HG03457 (cell line): ENCODE measurements around the gene CCM2L.

ENCODE experiments used
- ATAC-seq: cut with Tn5 transposase; IDR thresholded peaks from one replicate; pipeline ENCODE4 v1.9.1; 2021; ENCODE audit warnings: moderate number of reproducible peaks; ENCODE audit not compliant: unreplicated experiment

Gene CCM2L

DNA sequence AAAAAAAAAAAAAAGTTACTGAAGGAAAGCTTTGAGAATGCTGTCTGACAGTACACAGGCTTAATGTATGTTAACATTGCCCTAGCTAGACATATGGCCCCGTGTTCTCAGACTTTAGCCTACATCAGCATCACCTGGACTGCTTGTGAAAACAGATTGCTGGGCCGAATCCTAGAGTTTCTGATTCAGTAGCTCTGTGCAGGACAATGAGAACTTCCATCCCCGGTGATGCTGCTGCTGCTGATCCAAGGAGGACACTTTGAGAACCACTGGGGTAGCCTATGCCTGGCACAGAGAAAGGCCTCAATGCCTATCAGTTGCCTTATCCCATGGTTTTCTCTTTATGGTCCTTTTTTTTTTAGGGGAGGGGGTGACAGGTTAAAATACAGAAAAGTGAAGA is 43.4 kb downstream of the CCM2L start:
- no peak for ATAC-seq

DNA sequence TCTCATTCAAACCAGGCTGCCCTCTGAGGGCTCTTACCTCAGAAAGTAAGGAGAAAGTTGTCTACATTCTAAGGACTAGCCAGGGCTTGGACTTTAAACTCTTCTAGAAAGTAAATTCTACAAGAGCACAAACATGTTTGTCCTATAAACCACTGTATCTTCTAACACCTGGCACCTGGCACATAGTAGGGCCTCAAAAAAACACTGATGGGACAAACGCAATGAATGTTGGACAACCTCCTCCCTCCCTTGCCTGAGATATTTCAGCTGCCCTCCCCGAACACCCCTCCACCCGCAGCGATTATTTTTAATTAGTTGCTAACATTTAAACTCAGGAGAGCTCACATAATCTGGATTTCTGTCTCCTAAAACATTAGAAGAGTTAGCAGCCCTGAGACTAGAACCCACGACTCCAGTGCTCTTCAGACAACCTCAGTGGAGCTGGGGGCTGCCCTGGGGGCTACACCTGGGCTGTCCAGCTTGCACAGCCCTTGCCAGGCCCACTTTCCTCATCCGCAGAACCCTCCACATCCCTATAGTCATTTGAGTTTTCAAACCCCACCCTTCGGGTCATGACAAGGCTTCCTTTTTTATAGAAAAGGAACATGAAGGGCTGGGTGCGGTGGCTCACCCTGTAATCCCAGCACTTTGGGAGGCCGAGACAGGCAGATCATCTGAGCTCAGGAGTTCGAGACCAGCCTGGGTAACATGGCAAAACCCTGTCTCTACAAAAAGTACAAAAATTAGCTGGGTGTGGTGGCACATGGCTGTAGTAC is 46.7 kb downstream of the CCM2L start:
- ATAC-seq: no peak

DNA sequence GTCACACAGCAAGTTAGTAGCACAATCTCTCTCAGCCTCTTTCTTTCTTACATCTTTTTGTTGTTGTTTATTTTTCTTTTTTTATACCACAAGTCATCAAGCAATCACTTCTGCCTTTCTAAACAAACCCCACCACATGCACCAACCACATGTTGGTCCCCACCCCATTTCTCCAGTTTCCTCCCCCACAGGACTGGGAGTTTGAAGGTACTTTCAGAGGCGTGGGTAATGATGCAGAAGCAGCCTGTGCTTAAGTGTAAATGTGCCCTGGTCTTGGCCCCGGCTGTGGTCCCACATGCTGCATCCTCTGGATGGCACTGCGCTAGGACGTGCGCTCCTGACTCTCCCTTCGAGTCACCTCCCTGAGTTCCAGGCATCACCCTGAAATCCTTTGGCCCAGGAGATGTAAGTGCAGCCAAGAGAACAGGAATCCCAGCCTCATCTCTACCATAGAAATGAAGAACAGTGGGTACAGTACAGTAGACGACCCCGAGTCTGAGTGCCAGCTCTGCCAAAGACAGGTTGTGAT is 47.5 kb downstream of the CCM2L start:
- no peak for ATAC-seq

DNA sequence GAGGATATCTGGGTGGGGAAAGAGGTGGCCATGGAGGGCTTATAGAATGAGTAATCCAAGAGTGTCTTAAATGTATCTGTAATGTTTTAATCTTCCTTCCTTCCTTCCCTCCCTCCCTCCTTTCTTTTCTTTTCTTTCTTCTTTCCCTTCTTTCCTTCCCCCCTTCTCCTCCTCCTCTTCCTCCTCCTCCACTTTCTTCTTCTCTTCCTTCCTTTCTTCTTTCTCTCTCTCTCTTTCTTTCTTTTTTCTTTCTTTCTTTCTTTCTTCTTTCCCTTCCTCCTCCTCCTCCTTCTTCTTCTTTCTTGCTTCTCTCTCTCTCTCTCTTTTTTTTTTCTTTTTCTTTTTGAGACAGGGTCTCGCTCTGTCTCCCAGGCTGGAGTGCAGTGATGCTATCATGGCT is 49.0 kb downstream of the CCM2L start:
- ATAC-seq: no peak

DNA sequence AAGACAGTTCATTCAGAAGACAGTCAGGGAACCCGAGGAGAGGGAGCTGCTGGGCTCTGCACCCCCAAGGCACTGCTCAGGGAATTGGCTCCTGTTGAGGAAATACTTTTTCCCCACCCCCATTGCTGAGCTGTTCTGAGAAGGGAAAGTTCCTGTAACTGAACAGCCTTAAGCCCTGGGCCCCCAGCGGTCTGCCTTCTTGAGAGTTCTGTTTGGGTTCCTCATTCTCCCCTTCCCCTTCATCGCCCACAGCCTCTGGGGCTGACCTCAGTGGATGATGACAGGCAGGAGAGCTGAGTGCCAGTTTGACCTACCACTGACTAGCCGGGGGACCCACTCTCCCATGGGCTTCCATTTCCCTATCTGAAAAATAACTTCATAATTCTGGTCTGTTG is 52.5 kb downstream of the CCM2L start:
- ATAC-seq: no peak

DNA sequence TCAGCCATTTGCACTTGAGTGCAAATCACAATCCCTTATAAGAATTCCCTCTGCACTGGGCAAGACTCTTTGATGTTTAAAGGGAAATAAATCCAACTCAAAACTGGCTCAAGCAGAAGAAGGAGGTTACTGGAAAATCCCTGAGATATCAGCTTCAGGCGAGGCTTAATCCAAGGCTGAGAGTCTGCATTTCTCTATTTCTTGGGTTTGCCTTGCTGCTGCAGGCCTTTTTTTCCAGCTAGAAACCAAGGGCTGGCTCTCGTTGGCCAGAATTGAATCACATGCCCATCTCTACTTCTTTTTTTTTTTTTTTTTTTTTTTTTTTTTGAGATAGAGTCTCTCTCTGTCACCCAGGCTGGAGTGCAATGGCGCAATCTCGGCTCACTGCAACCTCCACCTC is 53.5 kb downstream of the CCM2L start:
- ATAC-seq: no peak

DNA sequence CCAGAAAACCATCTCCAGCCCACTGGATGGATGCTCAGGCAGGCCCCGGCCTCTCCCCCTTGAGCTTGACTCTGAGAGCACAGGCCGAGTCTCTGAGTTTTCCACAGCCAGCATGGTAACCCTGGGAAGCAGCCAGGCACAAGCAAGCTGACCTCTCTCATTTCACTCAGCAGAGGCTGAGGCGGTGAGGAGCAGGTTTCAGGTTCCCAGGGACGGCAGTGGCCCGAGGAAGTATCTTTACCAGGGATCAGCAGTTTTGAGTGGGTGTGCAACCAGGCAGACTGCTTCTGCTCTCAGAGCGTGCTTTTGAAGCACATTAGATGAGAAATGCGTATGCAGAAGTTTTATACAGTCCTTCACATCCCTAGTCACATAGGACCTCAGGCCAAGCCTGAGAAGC is 54.4 kb downstream of the CCM2L start:
- ATAC-seq: no peak

DNA sequence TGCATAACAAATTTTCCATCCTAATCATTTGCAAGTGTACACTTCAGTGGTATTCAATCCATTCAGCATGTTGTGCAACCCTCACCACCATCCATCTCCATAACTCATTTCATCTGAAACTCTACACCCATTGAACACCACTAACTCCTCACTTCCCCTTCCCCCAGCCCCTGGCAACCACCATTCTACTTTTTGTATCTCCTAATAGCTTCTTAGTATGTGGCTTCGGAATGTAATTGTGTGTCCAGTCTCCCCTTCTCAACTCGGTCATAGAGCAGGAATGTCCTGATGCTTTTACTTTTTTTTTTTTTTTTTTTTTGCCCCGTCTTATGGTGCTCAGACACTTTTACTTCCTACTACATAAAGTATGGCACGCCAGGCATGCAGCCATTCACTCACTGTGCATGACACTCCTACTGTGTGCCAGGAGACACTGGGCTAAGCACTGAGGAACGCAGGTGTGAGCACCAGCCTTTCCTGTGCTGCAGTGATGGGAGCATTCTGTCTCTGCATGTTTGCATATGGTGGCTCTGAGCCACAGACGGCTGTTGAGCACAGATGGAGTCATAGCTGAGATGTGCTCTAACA is 57.1 kb downstream of the CCM2L start:
- ATAC-seq: no peak

DNA sequence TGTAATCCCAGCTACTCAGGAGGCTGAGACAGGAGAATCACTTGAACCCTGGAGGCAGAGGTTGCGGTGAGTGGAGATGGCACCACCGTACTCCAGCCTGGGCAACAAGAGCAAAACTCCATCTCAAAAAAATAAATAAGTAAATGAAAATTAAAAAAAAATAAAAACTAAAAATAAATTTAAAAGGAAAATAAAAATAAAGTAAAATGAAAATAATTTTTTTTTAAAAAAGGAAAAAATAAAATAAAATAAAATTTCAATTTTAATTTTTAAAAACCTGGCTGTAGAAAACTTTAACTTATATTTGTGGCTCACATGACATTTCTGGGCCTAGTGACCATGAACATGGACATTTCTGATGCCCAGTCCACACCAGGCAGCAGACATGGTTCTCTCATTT is 57.9 kb downstream of the CCM2L start:
- no peak for ATAC-seq

DNA sequence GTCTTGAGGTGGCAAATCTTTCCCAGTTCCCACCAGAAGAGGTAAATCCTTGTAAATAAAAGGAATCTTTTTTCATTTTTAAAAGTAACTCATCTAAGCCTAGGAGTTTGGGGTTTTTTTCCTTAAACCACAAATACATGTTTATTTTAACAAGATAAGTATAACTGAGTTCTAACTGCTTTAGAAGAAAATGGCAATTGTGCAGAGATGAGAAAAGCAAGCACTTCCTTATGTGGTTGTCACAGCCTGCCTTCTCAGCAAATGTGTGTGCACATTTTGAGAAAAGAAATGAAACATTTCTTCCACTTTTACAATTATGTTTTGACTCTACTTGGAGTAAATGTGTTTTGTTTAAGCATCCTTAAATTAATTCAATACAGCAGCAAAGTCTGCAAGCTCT is 59.5 kb downstream of the CCM2L start:
- no peak for ATAC-seq

DNA sequence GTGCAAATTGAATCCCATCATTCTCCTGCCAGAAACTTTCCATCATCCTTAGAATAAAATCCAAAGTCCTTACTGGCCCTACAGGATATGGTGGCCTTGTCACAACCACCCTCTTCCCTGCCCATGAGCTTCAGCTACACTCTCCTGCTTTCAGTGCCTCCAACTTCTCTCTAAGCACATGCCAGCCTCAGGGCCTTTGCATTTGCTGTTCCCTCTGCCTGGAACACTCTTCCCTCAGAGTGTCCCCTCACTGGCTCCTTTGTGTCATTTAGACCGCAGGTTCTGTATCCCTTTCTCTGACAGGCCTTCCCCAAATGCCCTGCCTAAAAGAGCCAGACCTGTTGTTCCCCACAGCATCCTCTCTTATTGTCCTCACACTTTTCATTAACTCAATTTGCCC is 60.0 kb downstream of the CCM2L start:
- no peak for ATAC-seq

DNA sequence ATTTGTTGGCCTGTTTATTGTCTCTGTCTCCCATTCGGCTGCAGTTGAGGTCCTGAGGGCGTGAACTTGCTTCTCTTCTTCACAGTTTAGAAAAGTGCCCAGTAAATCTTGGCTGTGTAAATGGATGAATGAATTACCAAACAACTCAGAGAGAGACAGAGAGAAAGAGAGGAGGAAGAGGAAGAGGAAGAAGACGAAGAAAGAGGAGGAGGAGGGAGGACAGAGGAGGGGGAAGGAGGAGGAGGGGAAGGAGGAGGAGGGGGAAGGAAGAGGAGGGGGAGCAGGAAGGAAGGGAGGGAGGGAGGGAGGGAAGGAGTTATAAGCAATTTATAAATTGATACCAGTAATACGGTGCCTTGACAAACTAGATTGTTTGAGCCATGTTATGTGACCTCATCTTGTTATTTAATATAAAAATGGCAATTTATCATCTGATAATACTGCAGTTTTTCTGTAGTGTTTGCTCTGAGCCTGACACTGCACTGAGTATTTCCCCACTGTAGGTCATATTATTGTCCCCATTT is 60.5 kb downstream of the CCM2L start:
- no peak for ATAC-seq

DNA sequence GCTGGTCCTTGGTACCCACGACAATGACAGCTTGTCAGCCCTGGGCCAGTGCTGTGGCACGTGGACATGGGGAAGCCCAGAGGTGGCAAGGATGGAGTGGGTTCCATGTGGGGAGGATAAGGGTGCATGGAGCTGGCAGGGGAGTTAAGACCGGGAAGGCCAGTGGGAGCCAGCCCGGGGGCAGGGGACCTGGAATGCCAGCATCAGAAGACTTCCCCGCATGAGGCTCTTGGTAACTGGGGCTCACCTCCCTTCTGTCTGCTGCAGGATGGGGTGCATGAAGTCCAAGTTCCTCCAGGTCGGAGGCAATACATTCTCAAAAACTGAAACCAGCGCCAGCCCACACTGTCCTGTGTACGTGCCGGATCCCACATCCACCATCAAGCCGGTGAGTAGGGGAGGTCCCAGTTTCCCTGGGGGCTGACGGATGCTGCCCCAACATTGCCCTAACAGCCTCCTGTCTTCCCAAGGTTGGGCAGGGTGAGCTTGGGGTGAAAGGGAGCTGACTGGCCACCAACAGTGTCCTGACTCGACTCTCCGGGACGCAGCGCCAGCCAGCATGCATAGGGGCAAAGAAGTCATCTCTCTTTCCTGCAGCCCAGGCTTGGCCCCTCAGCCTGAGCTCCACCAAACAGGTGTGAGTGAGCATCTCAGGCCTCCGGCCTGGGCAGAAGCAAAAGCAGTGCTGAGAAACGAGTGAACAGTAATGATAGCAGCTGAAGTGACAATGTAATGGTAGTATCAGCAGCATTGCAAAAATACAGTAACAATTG is 61.3 kb downstream of the CCM2L start:
- no peak for ATAC-seq

DNA sequence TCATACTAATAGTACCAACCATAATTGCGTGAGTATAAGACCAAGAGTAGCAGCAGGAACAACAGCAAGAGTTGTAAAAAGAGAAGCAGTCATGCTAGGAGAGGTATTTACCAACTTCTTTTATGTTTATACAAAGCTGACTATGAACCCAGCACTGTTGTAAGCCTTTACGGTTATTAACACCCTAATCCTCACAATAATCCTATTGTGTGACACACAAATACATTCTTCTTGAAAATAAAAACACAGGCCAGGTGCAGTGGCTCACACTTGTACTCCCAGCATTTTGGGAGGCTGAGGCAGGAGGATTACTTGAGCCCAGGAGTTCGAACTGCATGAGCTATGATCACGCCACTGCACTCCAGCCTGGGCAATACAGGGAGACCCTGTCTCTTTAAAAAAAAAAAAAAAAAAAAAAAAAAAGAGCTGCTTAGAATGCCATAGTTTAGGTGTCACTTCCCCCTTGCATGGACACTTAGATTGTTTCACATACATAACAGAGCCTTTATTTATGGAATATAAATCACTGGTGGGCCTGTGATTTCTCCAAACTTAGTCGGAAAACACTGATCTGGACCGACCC is 62.0 kb downstream of the CCM2L start:
- no peak for ATAC-seq

DNA sequence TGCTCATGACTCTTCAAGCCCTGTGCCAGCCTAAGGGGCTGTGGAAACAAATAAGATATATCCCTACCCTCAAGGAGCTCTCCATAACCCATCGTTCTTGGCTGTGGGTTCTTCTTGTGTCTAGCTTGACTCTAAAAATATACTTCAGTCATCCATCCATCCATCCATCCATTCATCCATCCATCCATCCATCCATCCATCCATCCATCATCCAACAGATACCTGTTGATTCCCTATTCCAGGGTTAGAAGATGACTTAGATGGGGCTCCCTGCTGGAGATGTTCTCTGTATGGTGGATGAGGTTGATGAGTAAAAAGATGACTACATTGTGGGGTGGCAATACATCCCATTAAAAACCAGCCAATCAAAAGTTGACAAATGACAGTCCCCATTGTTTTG is 65.3 kb downstream of the CCM2L start:
- ATAC-seq: no peak

DNA sequence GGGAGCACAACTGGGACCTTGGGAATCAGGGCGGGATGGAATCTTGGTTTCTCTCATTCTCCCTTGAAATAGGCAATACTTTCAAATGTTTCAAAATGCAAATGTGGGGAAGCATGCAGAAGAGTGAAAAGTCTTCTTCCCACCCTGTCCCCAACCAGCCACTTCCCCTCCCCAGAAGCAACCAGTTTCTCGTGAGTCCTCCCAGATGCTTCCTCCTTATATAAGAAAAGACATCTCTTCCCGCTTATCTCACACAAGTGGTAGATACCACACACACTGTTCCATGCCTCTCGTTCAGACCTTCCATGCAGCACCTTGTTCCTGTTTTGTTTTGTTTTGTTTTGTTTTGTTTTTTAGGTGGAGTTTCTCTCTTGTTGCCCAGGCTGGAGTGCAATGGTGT is 67.0 kb downstream of the CCM2L start:
- no peak for ATAC-seq

DNA sequence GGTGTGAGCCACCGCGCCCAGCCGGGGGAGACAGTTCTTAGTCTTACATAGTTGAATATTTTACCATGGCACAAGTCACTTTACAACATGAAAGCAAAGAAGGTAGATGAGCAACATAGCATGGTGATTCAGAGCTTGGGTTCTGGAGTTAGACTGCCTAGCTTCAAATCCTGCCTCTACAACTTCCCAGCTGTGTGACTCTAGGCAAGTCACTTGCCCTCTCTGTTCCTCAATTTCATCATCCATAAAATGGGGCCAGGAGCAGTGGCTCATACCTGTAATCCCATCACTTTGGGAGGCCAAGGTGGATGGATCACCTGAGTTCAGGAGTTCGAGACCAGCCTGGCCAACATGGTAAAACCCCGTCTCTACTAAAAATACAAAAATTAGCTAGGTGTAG is 68.1 kb downstream of the CCM2L start:
- no peak for ATAC-seq

DNA sequence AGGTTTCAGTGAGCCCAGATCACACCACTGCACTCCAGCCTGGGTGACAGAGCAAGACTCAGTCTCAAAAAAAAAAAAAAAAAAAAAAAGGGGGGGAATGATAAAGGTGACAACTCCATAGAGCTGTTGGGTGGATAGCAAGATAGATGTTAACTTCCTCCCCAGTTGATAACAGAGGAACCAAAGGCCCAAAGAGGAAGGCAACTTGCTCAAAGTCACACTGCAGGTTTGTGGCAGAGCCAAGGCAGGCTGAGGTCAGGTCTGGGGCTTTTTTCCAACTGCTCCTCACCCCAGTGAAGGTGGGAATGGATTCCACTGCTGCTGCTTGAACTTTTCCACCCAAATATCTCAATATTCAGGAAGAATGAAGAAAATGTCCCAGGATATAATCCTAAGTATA is 68.6 kb downstream of the CCM2L start:
- no peak for ATAC-seq

DNA sequence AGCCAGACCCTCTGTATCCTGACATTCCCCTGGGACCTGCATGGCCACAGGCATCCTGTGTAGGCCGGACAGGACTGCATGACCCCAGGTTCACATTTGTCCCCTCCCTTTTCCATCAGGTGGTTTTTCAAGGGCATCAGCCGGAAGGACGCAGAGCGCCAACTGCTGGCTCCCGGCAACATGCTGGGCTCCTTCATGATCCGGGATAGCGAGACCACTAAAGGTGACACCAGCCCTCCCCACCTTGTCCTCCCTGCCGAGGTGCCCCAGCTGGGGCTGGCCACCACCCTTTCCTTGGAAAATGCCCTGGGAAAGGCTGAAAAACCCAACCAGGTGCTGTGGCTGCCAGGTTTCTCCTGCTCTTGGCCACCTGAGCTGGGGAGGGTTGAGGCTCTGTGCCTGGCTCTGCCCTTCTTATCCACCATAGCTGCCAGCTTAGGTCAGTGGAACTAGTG is 69.4 kb downstream of the CCM2L start:
- no peak for ATAC-seq

DNA sequence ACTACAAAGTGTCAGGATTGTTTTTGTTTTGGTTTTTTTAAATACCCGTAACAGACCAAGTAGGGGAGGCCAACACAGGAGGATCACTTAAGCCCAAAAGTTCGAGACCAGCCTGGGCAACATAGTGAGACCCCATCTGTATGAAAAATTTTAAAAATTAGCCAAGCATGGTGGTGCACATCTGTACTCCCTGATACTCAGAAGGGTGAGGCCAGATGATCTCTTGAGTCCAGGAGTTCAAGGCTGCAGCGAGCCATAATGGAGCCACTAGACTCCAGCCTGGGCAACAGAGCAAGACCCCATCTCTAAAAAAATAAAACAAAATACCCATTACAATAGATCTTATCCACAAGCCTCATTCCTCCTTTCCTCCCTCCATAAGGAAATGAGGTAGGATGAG is 70.5 kb downstream of the CCM2L start:
- no peak for ATAC-seq
